SK-N-SH (cell line): ENCODE data around the gene PACSIN2.

Source experiments
- CTCF ChIP-seq: fragments of 200-600 bp; sonication (generic); IDR thresholded peaks from 2 replicates; pipeline ENCODE4 v1.6.1; 2017; ENCODE audit warnings: antibody characterized with exemption, mild to moderate bottlenecking, moderate library complexity
- EP300 ChIP-seq, 2 experiments: IDR thresholded peaks; 2 replicates each; pipeline versions ENCODE4 v1.4.0 to v1.6.1; 2012; ENCODE audit warnings: borderline replicate concordance in 1 of 2, low read depth in 1 of 2, low read length in 1 of 2
- FOXM1 ChIP-seq: IDR thresholded peaks from 2 replicates; pipeline ENCODE4 v1.4.0; 2012; ENCODE audit warnings: low read depth, mild to moderate bottlenecking
- GATA2 ChIP-seq: sonication (generic); formaldehyde crosslinking; IDR thresholded peaks from 2 replicates; pipeline ENCODE4 v1.5.0; 2020; ENCODE audit warnings: mild to moderate bottlenecking, missing genetic modification reagents
- MXI1 ChIP-seq: IDR thresholded peaks from 2 replicates; pipeline ENCODE4 v1.6.1; 2012; ENCODE audit warnings: mild to moderate bottlenecking, low read depth, low read length, improper control_type of control experiment
- RFX5 ChIP-seq: IDR thresholded peaks from 2 replicates; pipeline ENCODE4 v1.6.1; 2012; ENCODE audit warnings: mild to moderate bottlenecking, improper control_type of control experiment, low read length
- TAF1 ChIP-seq: IDR thresholded peaks from 2 replicates; pipeline ENCODE4 v1.6.1; 2012; ENCODE audit warnings: low read depth, mild to moderate bottlenecking, low read length, moderate library complexity, borderline replicate concordance
- YY1 ChIP-seq: IDR thresholded peaks from 2 replicates; pipeline ENCODE4 v1.4.0; 2012; ENCODE audit warnings: low read depth, mild to moderate bottlenecking
- TF ChIP-seq, protein P1 (sequence below): IDR thresholded peaks from 2 replicates; pipeline ENCODE4 v1.6.1; 2012; ENCODE audit warnings: mild to moderate bottlenecking, low read depth, low read length, moderate library complexity

GRCh38 chr22:42951093-42951710 lies 63.7 kb downstream of the PACSIN2 start:
- TF ChIP-seq TAF1 (no peak), GATA2 (CRISPR knock-in tag) (no peak), CTCF (no peak), RFX5 (no peak), YY1 (no peak), EP300 (IDR thresholded peaks at IDR 0.05; ENCODE audit: borderline replicate concordance in 1 of 2, low read depth in 1 of 2, low read length in 1 of 2) (no peak), MXI1 (no peak), FOXM1 (no peak)
- TF ChIP-seq, protein P1, sequence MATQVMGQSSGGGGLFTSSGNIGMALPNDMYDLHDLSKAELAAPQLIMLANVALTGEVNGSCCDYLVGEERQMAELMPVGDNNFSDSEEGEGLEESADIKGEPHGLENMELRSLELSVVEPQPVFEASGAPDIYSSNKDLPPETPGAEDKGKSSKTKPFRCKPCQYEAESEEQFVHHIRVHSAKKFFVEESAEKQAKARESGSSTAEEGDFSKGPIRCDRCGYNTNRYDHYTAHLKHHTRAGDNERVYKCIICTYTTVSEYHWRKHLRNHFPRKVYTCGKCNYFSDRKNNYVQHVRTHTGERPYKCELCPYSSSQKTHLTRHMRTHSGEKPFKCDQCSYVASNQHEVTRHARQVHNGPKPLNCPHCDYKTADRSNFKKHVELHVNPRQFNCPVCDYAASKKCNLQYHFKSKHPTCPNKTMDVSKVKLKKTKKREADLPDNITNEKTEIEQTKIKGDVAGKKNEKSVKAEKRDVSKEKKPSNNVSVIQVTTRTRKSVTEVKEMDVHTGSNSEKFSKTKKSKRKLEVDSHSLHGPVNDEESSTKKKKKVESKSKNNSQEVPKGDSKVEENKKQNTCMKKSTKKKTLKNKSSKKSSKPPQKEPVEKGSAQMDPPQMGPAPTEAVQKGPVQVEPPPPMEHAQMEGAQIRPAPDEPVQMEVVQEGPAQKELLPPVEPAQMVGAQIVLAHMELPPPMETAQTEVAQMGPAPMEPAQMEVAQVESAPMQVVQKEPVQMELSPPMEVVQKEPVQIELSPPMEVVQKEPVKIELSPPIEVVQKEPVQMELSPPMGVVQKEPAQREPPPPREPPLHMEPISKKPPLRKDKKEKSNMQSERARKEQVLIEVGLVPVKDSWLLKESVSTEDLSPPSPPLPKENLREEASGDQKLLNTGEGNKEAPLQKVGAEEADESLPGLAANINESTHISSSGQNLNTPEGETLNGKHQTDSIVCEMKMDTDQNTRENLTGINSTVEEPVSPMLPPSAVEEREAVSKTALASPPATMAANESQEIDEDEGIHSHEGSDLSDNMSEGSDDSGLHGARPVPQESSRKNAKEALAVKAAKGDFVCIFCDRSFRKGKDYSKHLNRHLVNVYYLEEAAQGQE, result no peak
